Measurements from ENCODE around the gene TRAPPC12.

The TRAPPC12 gene

DNA sequence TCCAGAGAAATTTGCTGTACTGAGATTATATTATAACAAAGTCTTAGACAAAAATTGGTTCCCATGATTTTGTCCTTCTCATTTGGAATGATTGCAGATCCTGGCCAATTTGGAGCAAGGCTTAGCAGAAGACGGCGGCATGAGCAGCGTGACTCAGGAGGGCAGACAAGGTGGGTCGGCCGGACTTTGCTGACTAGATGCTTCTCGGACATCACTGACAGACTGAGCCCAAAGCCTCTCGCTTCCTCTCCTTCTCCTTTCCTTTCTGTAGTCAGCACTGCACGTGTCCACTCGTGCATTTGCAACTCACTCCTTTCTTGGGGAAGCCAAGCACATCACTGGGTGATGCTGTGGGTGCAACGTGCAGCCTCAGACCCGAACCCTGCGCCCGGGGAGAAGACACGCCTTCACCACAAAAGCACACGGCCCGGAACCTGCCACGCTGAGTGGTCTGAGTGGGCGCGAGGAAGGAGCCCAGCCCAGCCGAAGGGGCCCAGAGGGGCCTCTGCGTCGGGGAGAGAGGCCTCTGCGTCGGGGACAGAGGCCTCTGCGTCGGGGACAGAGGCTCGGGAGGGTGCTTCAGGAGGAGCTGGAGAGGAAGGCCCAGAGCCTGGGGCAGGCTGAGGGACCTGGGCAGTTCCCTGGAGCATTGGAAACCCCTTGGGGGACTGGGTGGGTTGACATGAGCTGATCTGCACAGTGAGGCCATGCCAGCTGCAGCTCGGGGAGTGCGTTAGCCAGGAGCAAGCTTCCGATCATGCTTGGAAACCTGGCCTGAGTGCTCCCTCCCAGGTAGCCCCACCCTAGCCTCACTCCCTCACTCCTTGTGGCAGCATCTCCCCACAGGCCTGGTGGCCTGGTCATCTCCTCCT lies 78.3 kb downstream of the TRAPPC12 start:
- no peak for DNase-seq

DNA sequence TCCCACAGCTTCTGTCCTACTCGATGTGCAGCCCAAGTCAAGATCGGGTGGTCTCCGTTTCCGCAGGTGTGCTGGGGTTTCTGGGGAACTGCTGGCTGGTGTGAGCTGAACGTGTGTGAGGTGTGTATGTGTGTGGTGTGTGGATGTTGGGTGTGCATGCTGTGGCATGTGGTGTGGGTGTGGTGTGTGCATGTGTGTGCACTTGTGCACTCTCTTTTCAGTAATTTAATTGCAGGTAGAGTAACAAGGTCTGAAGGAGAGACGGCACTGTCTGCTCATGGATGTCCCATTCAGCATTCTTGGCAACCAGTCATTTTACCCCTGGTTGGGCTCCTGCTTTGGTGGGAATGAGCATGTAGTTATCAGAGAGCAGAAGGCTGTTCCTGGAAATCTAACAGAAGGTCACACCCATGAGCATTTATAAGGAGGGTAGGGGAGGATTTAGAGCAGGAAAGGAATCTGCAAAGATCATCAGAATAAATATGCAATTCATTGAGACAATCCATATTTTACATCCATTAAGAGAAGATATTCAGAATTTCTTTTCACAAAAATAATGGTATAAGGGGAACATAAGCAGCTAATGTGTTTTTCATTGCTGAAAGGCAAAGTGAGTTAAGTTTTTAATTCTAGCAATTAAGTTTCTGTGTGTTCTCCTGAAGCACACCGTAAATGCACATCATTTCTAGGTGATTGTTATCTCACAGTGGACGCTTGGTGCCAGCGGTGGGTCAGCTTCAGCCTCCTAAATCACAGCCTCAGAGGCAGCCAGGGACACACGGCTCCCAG lies 79.1 kb downstream of the TRAPPC12 start:
- no peak for DNase-seq

DNA sequence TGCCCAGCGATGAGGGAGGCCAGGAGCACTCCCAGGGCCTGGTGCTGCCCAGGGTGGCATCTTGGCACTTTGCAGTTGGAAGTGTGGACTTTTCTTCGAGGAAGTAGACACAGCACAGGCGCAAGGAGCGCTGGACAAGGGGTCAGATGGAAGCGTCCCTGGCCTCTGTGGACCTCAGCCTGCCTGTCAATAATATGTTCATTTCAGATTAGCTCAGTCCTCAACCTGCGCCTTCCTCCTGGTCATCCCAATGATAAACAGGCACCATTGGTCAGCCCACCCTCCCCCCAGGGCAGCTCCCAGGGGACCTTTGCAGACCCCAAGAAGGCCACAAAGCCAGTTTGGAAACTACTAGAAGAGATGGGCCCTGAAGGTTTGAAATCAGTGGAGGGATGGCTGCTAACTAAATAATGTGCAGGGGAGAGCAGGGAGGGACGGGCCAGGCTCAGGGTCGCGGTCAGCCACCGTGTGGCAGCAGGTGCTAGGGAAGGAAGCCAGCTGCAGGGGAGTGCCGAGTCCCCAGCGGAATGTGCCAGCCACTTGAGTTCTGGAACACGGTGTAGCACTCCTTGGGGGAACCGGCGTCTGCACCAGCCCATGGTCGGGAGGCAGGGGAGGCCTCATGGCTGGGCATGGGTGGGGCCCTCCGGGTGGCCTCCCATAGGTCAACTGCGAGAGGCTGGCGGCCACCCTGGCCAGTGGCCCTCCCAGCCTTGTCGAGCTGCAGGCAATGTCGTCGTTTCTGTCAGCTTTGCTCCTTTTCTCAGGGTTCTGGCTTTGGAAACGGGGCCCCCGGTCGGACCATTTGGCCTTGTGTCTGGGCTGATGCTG lies 79.9 kb downstream of the TRAPPC12 start:
- DNase-seq: no peak

DNA sequence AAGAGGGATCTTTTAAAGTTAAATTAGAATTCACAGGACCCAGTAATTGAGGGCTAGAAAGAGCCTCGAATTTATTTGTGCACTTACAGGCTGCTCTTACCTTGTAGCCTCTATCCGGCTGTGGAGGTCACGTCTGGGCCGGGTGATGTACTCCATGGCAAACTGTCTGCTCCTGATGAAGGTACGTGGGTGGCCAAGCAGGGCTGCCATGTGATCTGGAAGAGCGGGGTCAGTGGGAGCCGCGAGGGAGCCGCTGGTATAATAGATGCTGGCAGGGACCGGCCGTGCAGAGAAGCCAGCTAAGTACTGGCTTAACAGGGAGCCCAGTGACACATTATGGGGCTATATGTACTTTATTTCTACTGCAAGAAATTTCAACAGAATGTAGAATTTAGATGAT lies 80.7 kb downstream of the TRAPPC12 start:
- no peak for DNase-seq

DNA sequence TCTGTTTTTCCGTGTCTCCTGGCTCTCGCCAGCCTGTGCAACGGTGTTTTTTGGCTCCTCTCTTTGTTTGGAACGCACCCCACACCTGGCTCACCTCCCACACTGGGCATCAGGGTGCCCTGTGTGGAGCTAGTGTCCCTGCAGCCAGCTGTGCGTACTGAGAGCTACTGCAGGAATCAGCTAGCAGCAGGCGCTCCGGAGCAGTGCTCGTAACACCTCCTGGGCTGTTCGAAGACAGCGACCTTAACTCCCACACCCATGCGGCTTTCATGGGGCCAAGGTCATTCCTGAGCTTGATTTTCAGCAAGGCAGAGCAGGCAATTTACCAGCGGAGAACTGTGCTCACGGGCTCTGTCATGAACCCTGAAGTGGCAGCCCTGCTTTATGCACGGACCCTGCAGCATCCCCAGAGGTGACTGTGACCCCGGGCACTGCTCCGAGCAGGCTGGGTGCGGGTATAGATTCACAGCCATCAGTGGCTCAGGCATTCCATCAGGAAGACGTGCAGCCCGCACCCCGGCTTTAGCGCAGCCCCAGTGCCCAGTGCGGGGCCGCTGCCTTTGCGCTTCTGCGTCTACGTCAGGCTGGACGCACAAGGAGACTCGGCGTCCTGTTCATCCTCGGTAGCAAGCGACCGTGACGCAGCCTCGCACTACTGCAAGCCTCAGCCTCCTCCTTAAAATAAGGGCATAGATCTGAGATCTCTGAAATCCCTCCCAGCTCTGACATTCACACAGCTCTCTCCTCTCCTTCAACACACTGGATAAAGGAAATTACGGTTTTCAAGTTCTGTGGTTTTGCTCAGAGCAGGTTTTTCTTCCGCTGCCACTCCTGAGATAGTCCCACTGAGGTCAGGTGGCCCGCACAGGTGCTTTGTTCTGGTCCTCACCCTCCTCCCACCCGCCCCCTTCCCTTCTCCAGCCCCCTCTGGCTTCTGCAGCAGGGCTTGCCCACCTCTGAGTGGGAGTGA lies 81.6 kb downstream of the TRAPPC12 start:
- DNase-seq: no peak

DNA sequence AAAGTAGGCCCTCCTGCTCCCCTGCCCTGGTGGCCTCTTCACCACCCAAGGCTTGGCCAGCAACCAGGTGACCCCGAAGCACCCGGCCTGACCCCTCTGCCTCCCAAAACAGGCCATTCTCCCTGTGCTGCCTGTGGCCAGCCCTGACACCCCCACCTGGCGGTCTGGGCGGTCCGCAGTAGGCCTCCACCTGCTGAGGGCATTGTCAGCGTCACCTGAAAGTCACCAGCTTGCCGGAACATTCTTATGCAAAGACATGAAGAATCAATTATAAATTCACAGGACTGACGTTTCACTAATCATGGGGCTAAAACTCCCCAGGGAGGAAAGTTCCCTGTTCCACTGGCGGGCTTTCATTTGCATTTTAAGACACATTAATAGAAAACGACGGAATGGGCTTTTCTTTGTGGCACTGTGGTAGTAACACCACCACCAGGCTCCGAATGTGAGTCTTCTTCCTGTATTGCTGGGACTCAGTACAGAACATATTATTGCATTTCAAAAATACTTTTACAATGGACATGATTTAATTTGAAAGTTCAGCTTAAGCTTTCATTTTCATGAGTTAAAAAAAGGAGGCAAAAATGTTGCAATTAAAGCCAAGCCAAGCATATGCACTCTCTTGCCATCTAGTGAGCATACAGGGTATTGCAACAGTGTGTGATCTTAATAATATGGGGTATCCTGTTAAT lies 82.5 kb downstream of the TRAPPC12 start:
- peak; percentile 64 for DNase-seq

DNA sequence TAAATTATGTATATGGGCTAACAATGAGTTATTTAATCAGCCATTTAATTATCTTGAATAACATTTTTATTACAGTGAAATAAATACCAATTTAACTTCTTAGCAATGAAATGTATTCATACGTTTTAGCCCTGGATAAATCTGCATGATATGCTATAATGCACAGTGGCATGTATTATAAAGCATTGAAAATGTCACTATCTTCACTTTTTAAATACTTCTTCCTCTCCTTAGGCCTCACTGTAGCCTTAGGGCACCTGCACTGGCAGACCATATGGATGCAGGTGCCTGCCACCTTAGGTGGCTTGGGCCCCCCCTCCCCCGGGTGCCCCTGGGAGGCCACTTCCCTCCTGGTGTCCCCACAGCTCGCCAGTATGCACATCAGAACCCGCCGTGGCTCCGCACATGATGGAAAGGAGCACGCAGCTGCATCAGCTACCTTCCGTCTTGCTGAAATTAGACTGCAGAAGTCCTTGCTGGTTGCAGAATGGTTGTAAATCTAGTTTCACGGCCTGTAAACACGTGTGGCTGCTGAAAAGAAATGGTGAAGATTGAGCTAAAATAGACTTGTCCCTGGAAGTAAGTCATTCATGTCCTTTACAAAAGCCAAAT lies 83.1 kb downstream of the TRAPPC12 start:
- no peak for DNase-seq

DNA sequence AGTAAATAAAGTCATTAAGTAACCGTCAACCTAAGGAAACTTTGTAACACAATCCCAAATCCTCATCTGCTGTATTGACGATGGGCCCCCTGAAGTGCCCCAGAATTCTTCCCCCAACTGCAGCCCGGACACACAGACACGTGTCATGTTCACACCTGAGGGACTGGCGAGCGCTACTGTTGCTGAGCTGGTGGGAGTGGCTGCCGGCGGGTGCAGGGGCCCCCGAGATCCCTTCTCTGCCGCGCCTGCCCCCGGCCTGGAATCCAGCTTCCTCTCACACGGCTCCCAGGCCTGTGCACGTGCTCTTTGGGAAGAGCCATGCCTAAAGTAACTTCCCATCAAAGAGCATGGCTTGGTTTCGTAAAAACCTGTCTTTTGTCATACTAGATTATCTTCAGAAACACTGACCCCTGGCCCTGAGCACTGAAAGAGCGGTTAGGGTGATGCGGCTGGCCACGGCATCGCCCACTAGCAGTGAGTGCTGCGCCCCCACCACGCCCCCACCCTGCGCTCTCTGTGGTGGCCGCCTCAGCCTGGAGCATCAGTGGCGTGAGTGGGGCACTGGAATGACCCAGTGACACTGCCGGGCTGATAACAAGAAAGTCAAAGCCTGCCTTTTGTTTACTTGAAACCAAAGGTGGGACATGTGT lies 83.8 kb downstream of the TRAPPC12 start:
- no peak for DNase-seq

DNA sequence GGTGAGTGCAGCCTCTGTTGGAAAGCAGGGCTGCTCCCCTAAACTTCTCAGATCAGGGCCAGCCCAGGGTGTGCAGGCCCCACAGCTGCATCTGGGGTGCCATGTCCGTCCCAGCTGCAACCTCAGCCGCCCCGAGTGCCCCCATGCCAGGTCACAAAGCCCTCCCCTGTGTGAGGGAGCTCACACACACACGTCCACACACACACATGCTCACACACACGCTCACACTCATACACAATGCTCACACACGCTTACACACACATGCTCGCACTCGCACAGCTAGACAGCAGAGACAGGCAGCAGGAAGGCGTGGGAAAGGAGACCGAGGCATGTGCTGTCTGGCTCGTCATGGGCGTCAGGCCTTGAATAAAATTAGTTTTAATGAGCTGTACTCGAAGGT lies 84.5 kb downstream of the TRAPPC12 start:
- DNase-seq: no peak

DNA sequence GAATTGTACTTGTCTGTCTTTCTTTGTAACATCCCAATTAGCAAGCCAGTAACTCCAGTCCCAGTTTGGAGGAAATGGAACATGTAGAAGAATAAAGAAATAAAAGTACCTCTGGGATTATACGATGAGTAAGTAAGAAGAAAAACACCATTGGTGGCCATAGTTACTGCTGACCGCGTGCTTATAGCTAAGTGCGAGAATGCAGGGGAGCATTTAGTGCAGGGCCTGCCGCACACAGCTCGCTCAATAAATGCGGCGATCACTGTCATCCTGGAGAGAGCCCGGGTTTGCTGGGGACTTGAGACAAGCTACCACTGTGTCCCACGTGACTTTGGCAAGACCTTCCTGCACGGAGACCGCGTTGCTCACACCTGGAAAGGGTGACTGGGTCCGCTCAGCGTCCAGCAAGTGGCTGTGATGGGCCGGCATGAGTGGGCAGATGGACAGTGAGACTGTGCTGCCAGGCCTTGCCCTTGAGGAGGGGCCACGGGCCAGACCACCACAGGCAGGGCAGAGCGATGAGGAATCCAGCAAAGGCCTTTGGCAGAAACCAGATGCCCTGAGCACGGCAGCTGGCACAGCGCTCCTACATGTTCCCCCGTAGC lies 85.0 kb downstream of the TRAPPC12 start:
- no peak for DNase-seq

DNA sequence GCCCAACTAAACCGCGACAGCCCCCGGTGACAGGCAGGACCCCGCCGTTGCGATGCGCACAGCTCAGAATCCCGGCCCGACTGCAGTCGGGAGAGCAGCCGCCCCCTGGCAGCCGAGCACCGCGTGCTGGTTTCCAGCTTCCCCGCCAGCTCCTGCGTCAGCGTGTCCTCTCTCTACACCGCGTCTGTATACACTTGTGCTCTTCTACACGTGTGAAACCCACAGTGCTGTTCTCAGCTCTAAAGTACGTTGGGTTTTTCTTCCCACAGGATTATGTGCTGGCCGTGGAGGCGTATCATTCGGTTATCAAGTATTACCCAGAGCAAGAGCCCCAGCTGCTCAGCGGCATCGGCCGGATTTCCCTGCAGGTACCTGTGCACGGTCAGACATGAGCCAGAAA lies 85.8 kb downstream of the TRAPPC12 start:
- DNase-seq: no peak

DNA sequence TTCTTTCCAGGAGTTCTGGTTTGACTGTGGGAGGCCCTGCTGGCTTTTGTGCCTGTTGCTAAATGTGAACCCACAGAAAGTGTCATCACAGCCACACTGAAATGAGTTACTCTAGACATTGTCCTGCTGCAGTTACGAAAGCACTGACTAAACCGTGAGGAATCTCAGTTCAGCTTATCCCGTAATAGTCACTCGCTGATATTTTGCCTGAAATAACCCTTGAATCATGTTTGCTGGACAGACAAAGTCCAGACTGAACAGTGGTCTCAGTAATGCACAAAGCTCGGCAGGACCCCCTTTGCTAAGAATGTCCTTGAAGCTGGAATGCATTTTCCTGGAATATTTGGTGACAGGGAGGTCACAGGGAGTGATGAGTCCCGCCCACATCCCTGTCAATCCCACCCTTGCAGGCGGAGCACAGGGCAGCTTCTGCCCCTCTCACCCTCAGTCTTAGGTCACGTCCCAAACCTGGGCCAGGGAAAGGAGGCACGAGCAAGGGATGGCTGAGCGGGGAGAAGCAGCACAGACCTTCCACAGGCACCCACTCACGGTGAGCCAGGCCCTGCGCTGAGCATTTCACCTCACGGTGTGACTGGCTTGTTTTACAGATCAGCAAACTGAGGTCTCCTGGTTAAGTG lies 86.5 kb downstream of the TRAPPC12 start:
- DNase-seq: no peak

DNA sequence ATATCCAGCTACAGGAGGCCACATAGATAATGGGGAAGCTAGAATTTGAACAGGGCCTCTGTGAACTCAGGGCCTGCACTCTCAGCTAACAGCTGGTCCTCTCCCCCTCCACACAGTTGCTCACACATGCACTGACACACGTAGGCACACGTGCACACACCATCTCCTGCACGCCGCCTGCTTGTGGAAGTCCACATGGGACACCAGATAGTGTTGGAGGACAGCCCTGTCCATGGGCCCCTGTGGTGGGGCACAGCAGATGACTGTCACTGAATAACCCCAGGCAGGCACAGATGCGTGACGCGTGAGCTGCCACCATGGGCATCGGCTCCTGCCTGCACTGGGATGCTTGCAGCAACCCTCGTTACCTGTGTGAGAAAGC lies 87.0 kb downstream of the TRAPPC12 start:
- no peak for DNase-seq

DNA sequence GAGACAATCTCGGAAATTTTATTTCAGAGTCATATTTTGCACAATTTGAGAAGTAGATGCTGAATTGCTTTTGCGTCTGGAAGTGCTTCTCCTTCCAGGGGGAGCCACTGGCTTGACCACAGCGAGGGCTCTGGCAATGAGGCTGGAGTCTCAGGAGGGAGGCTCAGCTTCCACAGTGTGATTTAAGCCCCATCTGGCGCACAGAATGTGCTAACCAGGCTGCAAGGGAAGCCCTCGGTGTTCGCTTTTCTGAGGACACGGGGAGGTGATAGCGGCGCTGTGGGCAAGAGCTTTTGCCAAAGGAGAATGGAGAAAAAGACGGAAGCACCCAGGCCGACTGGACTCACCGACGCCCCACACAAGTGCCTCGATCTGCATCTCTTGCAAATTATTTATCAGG lies 87.5 kb downstream of the TRAPPC12 start:
- no peak for DNase-seq

DNA sequence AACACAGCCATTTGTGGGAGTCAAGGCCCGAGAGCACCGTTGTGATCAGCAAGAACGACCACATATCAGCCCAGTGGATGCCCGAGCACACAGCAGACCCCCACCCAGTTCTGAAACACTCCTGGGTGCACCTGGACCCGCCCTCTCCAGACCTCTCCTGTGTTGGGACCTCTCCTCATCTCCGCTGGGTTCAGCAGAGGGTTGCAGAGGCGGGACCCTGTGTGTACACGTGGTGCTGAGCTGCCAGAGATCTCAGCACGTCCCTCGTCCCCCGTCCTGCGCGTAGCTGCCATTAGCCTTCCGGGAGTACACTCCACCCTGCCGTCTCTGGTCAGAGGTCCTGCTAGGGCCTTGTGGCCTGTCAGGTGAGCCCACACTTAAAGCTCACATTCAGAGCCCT lies 88.2 kb downstream of the TRAPPC12 start:
- DNase-seq: no peak

DNA sequence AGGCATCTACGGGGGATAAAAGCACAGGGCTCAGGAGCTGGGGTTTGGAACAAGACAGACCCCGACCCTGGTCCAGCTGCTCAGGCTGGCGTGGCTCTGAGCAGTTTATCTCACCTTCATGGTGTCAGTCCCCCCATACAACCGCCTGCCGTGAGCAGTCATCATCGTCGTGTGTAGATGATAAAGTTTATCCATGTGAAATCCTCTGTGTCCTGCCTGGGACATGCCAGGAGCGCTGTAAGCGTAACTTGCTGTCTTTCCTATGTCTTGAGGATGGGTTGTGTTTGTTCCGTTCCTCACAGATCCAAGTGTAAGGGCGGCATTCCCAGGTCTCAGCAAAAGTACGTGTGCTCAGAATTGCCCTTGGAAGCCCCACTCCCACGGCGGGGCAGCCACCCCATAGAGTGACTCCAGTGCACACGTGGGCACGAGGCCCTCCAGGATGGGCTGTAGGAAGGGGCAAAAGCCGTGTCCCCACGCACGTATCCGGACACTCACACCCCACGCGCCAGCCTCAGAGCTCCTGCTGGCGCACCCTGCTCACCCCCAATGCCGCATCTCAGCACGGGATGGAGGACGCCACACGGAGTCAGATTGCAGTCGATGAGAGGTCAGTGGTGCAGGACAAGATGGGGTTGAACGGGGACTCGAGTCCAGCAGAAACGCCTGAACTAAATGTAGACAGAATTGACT lies 88.9 kb downstream of the TRAPPC12 start:
- no peak for DNase-seq

DNA sequence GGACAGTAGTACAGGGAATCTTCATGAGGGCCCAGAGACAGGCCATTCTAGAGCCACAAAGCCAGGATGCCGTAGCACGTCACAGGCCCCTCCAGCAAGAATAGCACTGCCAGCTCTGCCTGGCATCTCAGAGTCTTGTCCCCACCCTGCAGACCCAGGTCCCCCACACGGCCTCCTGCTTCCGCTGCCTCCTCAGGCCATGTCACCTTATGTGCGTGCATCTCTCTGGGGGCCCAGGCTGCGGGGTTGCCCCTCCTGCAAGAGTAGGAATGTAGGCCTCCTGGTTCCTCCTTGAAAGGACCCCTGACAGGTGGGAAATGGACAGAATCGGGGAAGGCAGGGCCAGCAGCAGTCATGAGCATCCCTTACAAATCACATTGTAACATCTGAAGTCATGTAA lies 90.0 kb downstream of the TRAPPC12 start:
- no peak for DNase-seq

DNA sequence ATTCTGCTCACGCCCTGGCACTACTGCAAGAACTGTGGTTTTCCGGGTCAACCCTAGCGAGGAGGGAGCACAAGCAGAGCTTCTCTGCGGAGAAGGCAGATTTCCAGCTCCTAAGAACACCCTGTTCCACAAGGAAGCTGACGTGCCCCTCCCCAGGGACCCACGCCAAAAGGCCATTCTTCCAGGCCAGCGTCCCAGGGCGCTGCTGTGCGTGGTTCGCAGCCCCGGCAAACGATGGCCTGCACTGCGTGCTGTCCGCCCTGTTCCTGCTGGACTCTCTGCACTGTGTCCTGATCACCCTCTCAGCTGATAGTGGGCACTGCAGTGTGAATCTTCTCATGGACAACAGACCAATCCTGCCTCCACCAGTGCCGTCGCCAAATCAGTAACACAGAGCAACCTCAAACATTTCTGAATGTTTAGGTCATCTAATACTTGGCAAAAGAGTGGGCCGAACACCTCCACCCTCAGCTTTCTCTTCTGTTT lies 90.7 kb downstream of the TRAPPC12 start:
- DNase-seq: no peak

All from CD4-positive, alpha-beta T cell treated with Interleukin-21 for 1 hour (primary cell).